Karpas-422 (cell line): ENCODE measurements around the gene FPR3. TPM values are rescaled to one million over a fixed set of nuclear protein-coding genes. Genes with fewer than 3 reads are reported as not detected.
A peak's percentile ranks its signal among the peaks of the same experiment; 100 is the strongest.

Source experiments
- DNase-seq: peaks from one replicate; pipeline ENCODE4 v3.0.0-alpha.2; 2015
- H2AFZ ChIP-seq: fragments of 200-600 bp; sonication (generic); 2 replicates; pipeline ENCODE4 v1.6.1; 2014; ENCODE audit warnings: antibody characterized with exemption, low read length, mixed read lengths
- H3K27ac ChIP-seq: fragments of 200-600 bp; sonication (generic); 2 replicates; pipeline ENCODE4 v1.5.1; 2014; ENCODE audit warnings: mild to moderate bottlenecking, low read length, moderate library complexity
- H3K27me3 ChIP-seq: fragments of 200-600 bp; sonication (generic); 2 replicates; pipeline ENCODE4 v1.6.1; 2014; ENCODE audit warnings: low read length, mixed read lengths
- H3K36me3 ChIP-seq: fragments of 200-600 bp; sonication (generic); 2 replicates; pipeline ENCODE4 v1.6.1; 2014; ENCODE audit warnings: low read length, mixed read lengths; ENCODE audit not compliant: insufficient read depth
- H3K4me1 ChIP-seq: fragments of 200-600 bp; sonication (generic); 2 replicates; pipeline ENCODE4 v1.6.1; 2014; ENCODE audit warnings: mild to moderate bottlenecking, low read length, mixed read lengths
- H3K4me2 ChIP-seq: fragments of 200-600 bp; sonication (generic); 2 replicates; pipeline ENCODE4 v1.6.1; 2014; ENCODE audit warnings: low read length, low read depth, mild to moderate bottlenecking; ENCODE audit not compliant: poor library complexity, severe bottlenecking
- H3K4me3 ChIP-seq: fragments of 200-600 bp; sonication (generic); 2 replicates; pipeline ENCODE4 v1.5.1; 2014; ENCODE audit warnings: mild to moderate bottlenecking, antibody characterized with exemption, low read length, mixed read lengths
- H3K79me2 ChIP-seq: fragments of 200-600 bp; sonication (generic); 2 replicates; pipeline ENCODE4 v1.6.1; 2014; ENCODE audit warnings: mild to moderate bottlenecking, low read length, mixed read lengths
- H3K9ac ChIP-seq: fragments of 200-600 bp; sonication (generic); 2 replicates; pipeline ENCODE4 v1.6.0; 2014; ENCODE audit warnings: low read length
- H3K9me2 ChIP-seq: fragments of 200-600 bp; sonication (generic), shearing (Covaris generic); replicated peaks from 2 replicates; pipeline ENCODE4 v1.6.0; 2014; ENCODE audit warnings: mild to moderate bottlenecking, low read length, moderate library complexity; ENCODE audit not compliant: insufficient read depth
- H3K9me3 ChIP-seq: fragments of 300-700, 200-600 bp; sonication (generic); 2 replicates; pipeline ENCODE4 v1.6.1; 2014; ENCODE audit warnings: low read length, mixed read lengths
- H4K20me1 ChIP-seq: fragments of 200-600 bp; sonication (generic); 2 replicates; pipeline ENCODE4 v1.6.1; 2014; ENCODE audit warnings: mild to moderate bottlenecking, antibody characterized with exemption, low read length, low read depth; ENCODE audit not compliant: insufficient read depth
- total RNA-seq: library from RNA; depleted of rRNA; stranded (reverse); fragments of >200 nt; shearing (Covaris generic); gene quantifications from 2 replicates; pipeline ENCODE4 v1.2.3, GENCODE V29; 2014; ENCODE audit warnings: low replicate concordance

Gene FPR3
- total RNA-seq, 1 experiment from 2014 or later: not detected

- no peaks in the 10 kb centered on the region for H3K36me3 ChIP-seq
- no peaks in the 10 kb centered on the region for H3K4me1 ChIP-seq
- no peak overlapping the region for H3K27ac ChIP-seq
- H3K9me2 ChIP-seq: no peaks in the 10 kb centered on the region
- H3K9me3 ChIP-seq: no peaks in the 10 kb centered on the region
- H3K27me3 ChIP-seq: peaks cover 12% of the 10 kb centered on the region; the same call in 1 of the 2 replicates
- no peak overlapping the region for H3K4me2 ChIP-seq
- H3K4me3 ChIP-seq: no peak overlapping the region
- H3K9ac ChIP-seq: no peak overlapping the region
- no peaks in the 10 kb centered on the region for H4K20me1 ChIP-seq
- H3K79me2 ChIP-seq: no peaks in the 10 kb centered on the region
- H2AFZ ChIP-seq: no peak overlapping the region
- no peak for DNase-seq
Observed at GRCh38 chr19:51820011-51820410, 25.1 kb downstream of the FPR3 start.

- H3K4me2 ChIP-seq: no peak overlapping the region
- no peaks in the 10 kb centered on the region for H3K36me3 ChIP-seq
- no peak overlapping the region for H3K9ac ChIP-seq
- no peak overlapping the region for H3K27ac ChIP-seq
- H3K9me2 ChIP-seq: no peaks in the 10 kb centered on the region
- H3K79me2 ChIP-seq: no peaks in the 10 kb centered on the region
- DNase-seq: no peak
- H4K20me1 ChIP-seq: no peaks in the 10 kb centered on the region
- H3K4me3 ChIP-seq: no peak overlapping the region
- H3K4me1 ChIP-seq: no peaks in the 10 kb centered on the region
- peaks cover 5% of the 10 kb centered on the region; the same call in 1 of the 2 replicates for H3K9me3 ChIP-seq
- peaks cover 12% of the 10 kb centered on the region; the same call in 1 of the 2 replicates for H3K27me3 ChIP-seq
- H2AFZ ChIP-seq: no peak overlapping the region
Observed at GRCh38 chr19:51820831-51821446, 26.0 kb downstream of the FPR3 start.

- DNase-seq: no peak
- Histone ChIP-seq H4K20me1 (no peaks in the 10 kb centered on the region), H3K27me3 (peaks cover 12% of the 10 kb centered on the region; the same call in 1 of the 2 replicates), H3K27ac (no peak overlapping the region), H3K4me3 (no peak overlapping the region), H2AFZ (no peak overlapping the region), H3K36me3 (no peaks in the 10 kb centered on the region), H3K9ac (no peak overlapping the region), H3K9me2 (no peaks in the 10 kb centered on the region), H3K9me3 (peaks cover 8% of the 10 kb centered on the region; the same call in 1 of the 2 replicates), H3K79me2 (no peaks in the 10 kb centered on the region), H3K4me1 (no peaks in the 10 kb centered on the region), H3K4me2 (no peak overlapping the region)
Observed at GRCh38 chr19:51821456-51821855, 26.5 kb downstream of the FPR3 start.

DNA sequence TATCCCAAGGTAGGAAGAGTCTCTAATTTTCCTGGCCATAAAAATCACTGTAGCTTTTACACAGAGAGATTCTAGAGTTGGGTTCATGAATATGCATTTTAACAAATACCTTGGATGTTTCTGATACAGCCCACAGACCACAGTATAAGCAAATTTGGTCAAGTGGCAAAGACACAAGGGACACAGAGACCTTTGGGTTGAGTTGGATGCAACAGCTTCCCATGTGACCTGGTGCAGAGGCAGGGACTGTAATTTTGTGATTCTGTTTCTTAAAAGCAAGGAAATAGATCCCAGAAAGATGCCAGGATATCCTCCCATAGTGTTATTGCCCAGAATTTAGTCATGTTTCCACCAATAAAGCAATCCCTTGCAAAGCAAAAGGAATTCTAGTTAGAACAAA is 27.0 kb downstream of the FPR3 start:
- Histone ChIP-seq H3K9me2 (no peaks in the 10 kb centered on the region), H3K4me1 (no peaks in the 10 kb centered on the region), H3K79me2 (no peaks in the 10 kb centered on the region), H3K4me2 (no peak overlapping the region), H2AFZ (no peak overlapping the region), H3K9me3 (peaks cover 8% of the 10 kb centered on the region; the same call in 1 of the 2 replicates), H3K27me3 (peaks cover 12% of the 10 kb centered on the region; the same call in 1 of the 2 replicates), H3K4me3 (no peak overlapping the region), H3K9ac (no peak overlapping the region), H3K27ac (no peak overlapping the region), H4K20me1 (no peaks in the 10 kb centered on the region), H3K36me3 (no peaks in the 10 kb centered on the region)
- no peak for DNase-seq

DNA sequence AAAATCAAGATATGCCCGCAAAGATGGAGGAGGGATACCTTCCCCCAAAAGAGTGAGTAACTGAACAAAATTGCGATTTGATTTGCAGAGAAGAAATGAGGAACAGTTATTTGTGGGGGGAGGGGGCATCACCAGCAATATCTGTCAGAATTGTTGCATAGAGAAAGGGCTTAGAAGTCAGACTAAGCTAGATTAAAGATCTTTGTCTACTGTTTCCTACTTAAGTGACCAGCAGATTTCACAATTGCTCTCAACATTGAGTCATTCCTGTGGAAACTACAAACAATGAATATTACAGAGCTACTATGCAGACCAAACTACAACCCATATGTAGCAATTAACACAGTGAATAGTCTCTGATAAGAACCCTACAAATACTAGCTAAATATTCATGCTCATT is 27.4 kb downstream of the FPR3 start:
- Histone ChIP-seq H3K4me1 (no peaks in the 10 kb centered on the region), H3K4me2 (no peak overlapping the region), H3K9me3 (peaks cover 10% of the 10 kb centered on the region; the same call in 1 of the 2 replicates), H4K20me1 (no peaks in the 10 kb centered on the region), H3K4me3 (no peak overlapping the region), H3K27ac (no peak overlapping the region), H2AFZ (no peak overlapping the region), H3K79me2 (no peaks in the 10 kb centered on the region), H3K9ac (no peak overlapping the region), H3K27me3 (peaks cover 12% of the 10 kb centered on the region; the same call in 1 of the 2 replicates), H3K9me2 (no peaks in the 10 kb centered on the region), H3K36me3 (no peaks in the 10 kb centered on the region)
- DNase-seq: no peak

DNA sequence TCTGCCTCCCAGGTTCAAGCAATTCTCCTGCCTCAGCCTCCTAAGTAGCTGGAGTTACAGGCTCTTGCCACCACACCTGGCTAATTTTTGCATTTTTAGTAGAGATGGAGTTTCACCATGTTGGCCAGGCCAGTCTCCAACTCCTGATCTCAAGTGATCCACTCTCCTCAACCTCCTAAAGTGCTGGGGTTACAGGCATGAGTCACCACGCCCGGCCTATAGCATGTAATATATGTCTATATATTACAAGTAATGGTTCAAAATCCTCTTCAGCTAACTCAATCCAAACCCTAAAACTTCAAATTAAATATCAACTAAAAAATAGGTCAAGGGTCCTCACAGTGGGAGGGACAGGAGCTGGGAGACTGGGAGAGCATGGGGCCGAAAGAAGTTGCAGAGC is 28.0 kb downstream of the FPR3 start:
- Histone ChIP-seq H3K9me3 (peaks cover 16% of the 10 kb centered on the region), H3K79me2 (no peaks in the 10 kb centered on the region), H3K4me2 (no peak overlapping the region), H3K36me3 (no peaks in the 10 kb centered on the region), H3K27me3 (peaks cover 12% of the 10 kb centered on the region; the same call in 1 of the 2 replicates), H3K9ac (no peak overlapping the region), H3K4me3 (no peak overlapping the region), H3K4me1 (no peaks in the 10 kb centered on the region), H3K9me2 (no peaks in the 10 kb centered on the region), H4K20me1 (no peaks in the 10 kb centered on the region), H2AFZ (no peak overlapping the region), H3K27ac (no peak overlapping the region)
- no peak for DNase-seq

GRCh38 chr19:51824281-51825005 is 29.5 kb downstream of the FPR3 start:
- no peak for DNase-seq
- Histone ChIP-seq H4K20me1 (no peaks in the 10 kb centered on the region), H3K4me3 (no peak overlapping the region), H3K36me3 (no peaks in the 10 kb centered on the region; the same call in 1 of the 2 replicates), H3K9me3 (peaks cover 28% of the 10 kb centered on the region), H3K9ac (no peak overlapping the region), H3K27ac (no peak overlapping the region), H2AFZ (no peak overlapping the region), H3K9me2 (no peaks in the 10 kb centered on the region), H3K79me2 (no peaks in the 10 kb centered on the region), H3K27me3 (peaks cover 6% of the 10 kb centered on the region; the same call in 1 of the 2 replicates), H3K4me2 (no peak overlapping the region), H3K4me1 (no peaks in the 10 kb centered on the region)

DNA sequence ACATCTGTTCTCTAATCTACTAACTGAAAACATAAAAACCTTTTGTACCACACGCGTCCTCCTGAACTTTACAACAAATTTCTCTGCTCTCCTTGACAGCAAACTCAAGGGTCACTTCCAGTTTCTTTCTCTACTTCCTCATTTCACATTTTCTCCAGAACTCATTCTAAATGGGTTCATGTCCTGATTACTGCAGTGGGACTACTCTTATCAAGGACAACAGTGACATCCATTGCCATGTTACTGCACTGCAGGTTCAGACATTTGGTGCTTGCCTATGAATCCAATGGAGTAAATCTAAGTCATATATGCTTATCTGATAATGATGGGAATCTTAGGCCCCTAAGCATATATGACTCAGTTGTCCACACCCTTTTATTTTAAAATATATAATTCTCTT is 35.3 kb downstream of the FPR3 start:
- H4K20me1 ChIP-seq: no peaks in the 10 kb centered on the region
- no peaks in the 10 kb centered on the region for H3K9me2 ChIP-seq
- no peak overlapping the region for H3K4me3 ChIP-seq
- H3K9me3 ChIP-seq: peaks cover 32% of the 10 kb centered on the region
- no peaks in the 10 kb centered on the region for H3K79me2 ChIP-seq
- H3K36me3 ChIP-seq: no peaks in the 10 kb centered on the region; the same call in 1 of the 2 replicates
- no peaks in the 10 kb centered on the region for H3K4me1 ChIP-seq
- H2AFZ ChIP-seq: no peak overlapping the region
- no peaks in the 10 kb centered on the region for H3K27me3 ChIP-seq
- peak; percentile 65 for DNase-seq
- H3K27ac ChIP-seq: no peak overlapping the region
- H3K4me2 ChIP-seq: no peak overlapping the region
- H3K9ac ChIP-seq: no peak overlapping the region
